Measurements from ENCODE around the gene SAFB. TPM values are rescaled to one million over a fixed set of nuclear protein-coding genes. Genes with fewer than 3 reads are reported as not detected.
A peak's percentile ranks its signal among the peaks of the same experiment; 100 is the strongest.
"Not testable (repeated sequence)": the region's sequence is repeated elsewhere in the genome, so short reads cannot be mapped to it uniquely, and the experiment has no call there.

SAFB gene
- total RNA-seq, 1 donor from 2014 or later, result 127 TPM

GRCh38 chr19:5683177-5683886 lies 60.4 kb downstream of the SAFB start:
- TF ChIP-seq CTCF (conservative IDR thresholded peaks at IDR 0.05), result no peak
- Mint-ChIP-seq H3K27me3 (peaks cover 3% of the 10 kb centered on the region), H3K9me3 (no peaks in the 10 kb centered on the region), H3K36me3 (no peaks in the 10 kb centered on the region), H3K27ac (peak overlapping the region; percentile 22), H3K4me3 (peak overlapping the region; percentile 67), H3K4me1 (ENCODE audit: unreplicated experiment) (peaks cover 9% of the 10 kb centered on the region)
- DNase-seq (ENCODE audit: extremely low spot score, unreplicated experiment), result no peak

GRCh38 chr19:5684694-5685430 lies 62.0 kb downstream of the SAFB start:
- no peak overlapping the region for H3K4me3 Mint-ChIP-seq
- peaks cover 3% of the 10 kb centered on the region for H3K27me3 Mint-ChIP-seq
- no peaks in the 10 kb centered on the region for H3K9me3 Mint-ChIP-seq
- no peaks in the 10 kb centered on the region for H3K36me3 Mint-ChIP-seq
- TF ChIP-seq CTCF (conservative IDR thresholded peaks at IDR 0.05), result no peak
- no peak for DNase-seq (ENCODE audit: extremely low spot score, unreplicated experiment)
- no peak overlapping the region for H3K27ac Mint-ChIP-seq
- H3K4me1 Mint-ChIP-seq (ENCODE audit: unreplicated experiment), result peaks cover 11% of the 10 kb centered on the region

GRCh38 chr19:5686326-5686646 lies 63.4 kb downstream of the SAFB start:
- Mint-ChIP-seq H3K36me3 (peaks cover 6% of the 10 kb centered on the region), H3K27ac (peak overlapping the region; percentile 77), H3K27me3 (no peaks in the 10 kb centered on the region), H3K4me3 (peak overlapping the region; percentile 84), H3K9me3 (no peaks in the 10 kb centered on the region), H3K4me1 (ENCODE audit: unreplicated experiment) (peaks cover 13% of the 10 kb centered on the region)
- DNase-seq (ENCODE audit: extremely low spot score, unreplicated experiment), result no peak
- TF ChIP-seq CTCF (conservative IDR thresholded peaks at IDR 0.05), result no peak

- peak; percentile 99 for DNase-seq (ENCODE audit: extremely low spot score, unreplicated experiment)
- TF ChIP-seq CTCF (conservative IDR thresholded peaks at IDR 0.05), result peak; percentile 86
- Mint-ChIP-seq H3K27ac (peak overlapping the region; percentile 77), H3K27me3 (no peaks in the 10 kb centered on the region), H3K4me3 (peak overlapping the region; percentile 84), H3K36me3 (peaks cover 6% of the 10 kb centered on the region), H3K9me3 (no peaks in the 10 kb centered on the region), H3K4me1 (ENCODE audit: unreplicated experiment) (peaks cover 8% of the 10 kb centered on the region)
Measured at GRCh38 chr19:5686647-5687359, 63.9 kb downstream of the SAFB start.

- H3K9me3 Mint-ChIP-seq, result no peaks in the 10 kb centered on the region
- peak overlapping the region; percentile 84 for H3K4me3 Mint-ChIP-seq
- peaks cover 6% of the 10 kb centered on the region for H3K36me3 Mint-ChIP-seq
- DNase-seq (ENCODE audit: extremely low spot score, unreplicated experiment), result no peak
- H3K27ac Mint-ChIP-seq, result no peak overlapping the region
- peaks cover 5% of the 10 kb centered on the region for H3K4me1 Mint-ChIP-seq (ENCODE audit: unreplicated experiment)
- TF ChIP-seq CTCF (conservative IDR thresholded peaks at IDR 0.05), result peak; percentile 16
- no peaks in the 10 kb centered on the region for H3K27me3 Mint-ChIP-seq
Measured at GRCh38 chr19:5687360-5688198, 64.7 kb downstream of the SAFB start.

- H3K36me3 Mint-ChIP-seq; DNase-seq (ENCODE audit: extremely low spot score, unreplicated experiment); H3K9me3 Mint-ChIP-seq; H3K27me3 Mint-ChIP-seq; H3K4me1 Mint-ChIP-seq (ENCODE audit: unreplicated experiment): not testable (repeated sequence)
- Mint-ChIP-seq H3K27ac (peak overlapping the region; percentile 60), H3K4me3 (peak overlapping the region; percentile 64)
Measured at GRCh38 chr19:5688262-5688881, 65.5 kb downstream of the SAFB start.

All from type B pancreatic cell (in vitro differentiated cells).